MM.1S (cell line): ENCODE data around the gene TXN2.

ENCODE experiments used
- CTCF ChIP-seq: fragments of 300-600 bp; sonication (generic); IDR thresholded peaks from 2 replicates; pipeline ENCODE4 v1.5.1; 2016; ENCODE audit warnings: antibody characterized with exemption, low read length, mixed read lengths
- EZH2 ChIP-seq: fragments of 300-600 bp; sonication (generic); optimal IDR thresholded peaks from 2 replicates; pipeline ENCODE3; 2017; ENCODE audit warnings: low read depth, mild to moderate bottlenecking, antibody characterized with exemption, low read length, mixed read lengths
- EZH2phosphoT487 ChIP-seq: fragments of 300-600 bp; sonication (generic); IDR thresholded peaks from 2 replicates; pipeline ENCODE4 v1.6.1; 2018; ENCODE audit warnings: antibody characterized with exemption, low read length

DNA sequence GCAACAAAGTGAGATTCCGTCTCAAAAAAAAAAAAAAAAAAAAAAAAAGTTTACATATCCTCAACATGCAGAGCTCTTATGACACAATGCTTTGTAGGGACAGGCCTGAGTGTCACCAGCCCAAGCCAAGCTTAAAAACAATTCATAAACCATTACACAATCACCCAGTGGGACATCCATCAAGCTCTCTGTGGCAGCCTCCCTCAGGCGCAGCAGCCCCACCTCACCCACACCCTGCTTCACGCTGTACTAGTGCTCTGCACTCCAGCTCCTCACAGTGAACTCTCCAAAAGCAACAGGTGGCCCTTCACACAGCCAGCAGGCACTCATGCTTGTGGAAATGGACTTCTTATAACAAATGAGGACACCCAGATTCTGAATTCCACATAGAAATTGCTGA lies 28.9 kb upstream of the TXN2 start:
- no peak for TF ChIP-seq CTCF
- no peak for TF ChIP-seq EZH2phosphoT487
- TF ChIP-seq EZH2 = no peak
